Measurements from ENCODE around the gene BICC1.

BICC1 gene

GRCh38 chr10:58567652-58568051 lies 55.0 kb downstream of the BICC1 start:
- no peak for DNase-seq (ENCODE audit: low read depth)

- DNase-seq (ENCODE audit: low read depth): no peak
These were observed 55.8 kb downstream of the BICC1 start for GRCh38 chr10:58568428-58568935.

GRCh38 chr10:58570307-58570723 lies 57.6 kb downstream of the BICC1 start:
- no peak for DNase-seq (ENCODE audit: low read depth)

- DNase-seq (ENCODE audit: low read depth): no peak
These were observed 58.3 kb downstream of the BICC1 start for GRCh38 chr10:58570979-58571378.

- DNase-seq (ENCODE audit: low read depth): no peak
These were observed 60.5 kb downstream of the BICC1 start for GRCh38 chr10:58573144-58573543.

- no peak for DNase-seq (ENCODE audit: low read depth)
These were observed 61.4 kb downstream of the BICC1 start for GRCh38 chr10:58574058-58574457.

- no peak for DNase-seq (ENCODE audit: low read depth)
These were observed 62.8 kb downstream of the BICC1 start for GRCh38 chr10:58575491-58575890.

- DNase-seq (ENCODE audit: low read depth): no peak
These were observed 64.2 kb downstream of the BICC1 start for GRCh38 chr10:58576751-58577436.

- no peak for DNase-seq (ENCODE audit: low read depth)
These were observed 64.7 kb downstream of the BICC1 start for GRCh38 chr10:58577437-58577777.

- DNase-seq (ENCODE audit: low read depth): no peak
These were observed 65.7 kb downstream of the BICC1 start for GRCh38 chr10:58578366-58578765.

- no peak for DNase-seq (ENCODE audit: low read depth)
These were observed 66.5 kb downstream of the BICC1 start for GRCh38 chr10:58579011-58579655.

- DNase-seq (ENCODE audit: low read depth): no peak
These were observed 69.4 kb downstream of the BICC1 start for GRCh38 chr10:58582045-58582444.

GRCh38 chr10:58585435-58585834 lies 72.8 kb downstream of the BICC1 start:
- no peak for DNase-seq (ENCODE audit: low read depth)

- DNase-seq (ENCODE audit: low read depth): no peak
These were observed 73.9 kb downstream of the BICC1 start for GRCh38 chr10:58586282-58587245.

- no peak for DNase-seq (ENCODE audit: low read depth)
These were observed 75.0 kb downstream of the BICC1 start for GRCh38 chr10:58587676-58588075.

- no peak for DNase-seq (ENCODE audit: low read depth)
These were observed 76.1 kb downstream of the BICC1 start for GRCh38 chr10:58588673-58589265.

- DNase-seq (ENCODE audit: low read depth): no peak
These were observed 77.6 kb downstream of the BICC1 start for GRCh38 chr10:58590152-58590840.

GRCh38 chr10:58590924-58591323 lies 78.3 kb downstream of the BICC1 start:
- no peak for DNase-seq (ENCODE audit: low read depth)

GRCh38 chr10:58593008-58593407 lies 80.3 kb downstream of the BICC1 start:
- peak; percentile 54 for DNase-seq (ENCODE audit: low read depth)

- DNase-seq (ENCODE audit: low read depth): peak; percentile 58
These were observed 84.5 kb downstream of the BICC1 start for GRCh38 chr10:58597211-58597610.

- DNase-seq (ENCODE audit: low read depth): no peak
These were observed 87.4 kb downstream of the BICC1 start for GRCh38 chr10:58599927-58600553.

Measured in CMK (cell line).